ENCODE measurements around the gene RPL19. TPM values are rescaled to one million over a fixed set of nuclear protein-coding genes. Genes with fewer than 3 reads are reported as not detected.

Gene RPL19
- total RNA-seq: 1,000 to 10,000 TPM; 3,527 to 3,670 TPM
- polyA plus RNA-seq (2013, experiment 1 of 2): 5,836 TPM
- polyA plus RNA-seq (2013, experiment 2 of 2): 4,966 TPM
- total RNA-seq: 1,312 to 3,633 (median 1,786) reads per million in 172 experiments

DNA sequence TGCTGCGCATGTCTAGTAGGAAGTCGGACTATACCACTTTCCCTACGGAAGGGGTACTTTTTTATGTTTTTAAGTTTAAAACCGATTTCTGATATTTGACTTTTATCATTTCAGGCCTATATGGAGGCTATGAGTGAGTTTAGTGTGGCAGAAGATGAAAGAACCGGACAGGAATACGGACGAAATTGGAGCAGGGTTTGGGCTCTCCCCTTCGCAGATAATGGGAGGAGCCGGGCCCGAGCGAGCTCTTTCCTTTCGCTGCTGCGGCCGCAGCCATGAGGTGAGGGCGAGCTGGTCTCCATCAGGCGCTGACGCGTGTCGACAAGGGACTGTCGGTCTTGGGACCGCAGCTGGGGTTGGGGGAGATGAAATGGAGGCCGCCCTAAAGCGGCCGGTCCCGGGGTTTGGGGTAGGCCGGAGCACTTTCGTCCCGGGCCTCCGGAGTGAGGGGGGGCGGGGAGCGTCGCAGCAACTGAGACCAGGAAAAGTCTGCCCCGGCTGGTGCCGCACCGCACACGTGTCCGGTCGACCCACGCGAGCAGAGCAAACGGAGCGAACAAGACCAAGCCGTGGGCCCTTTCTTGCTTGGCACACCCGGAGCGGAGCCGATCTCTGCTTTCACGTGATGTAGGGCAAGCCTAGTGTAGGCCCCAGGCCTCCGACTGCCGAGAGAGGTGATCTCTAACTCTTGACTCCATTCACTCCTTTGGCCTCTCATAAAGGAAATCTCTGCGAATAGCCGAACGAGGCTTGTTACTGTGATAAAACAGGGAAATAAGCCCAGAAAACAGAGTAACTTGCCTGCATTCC lies at the start of gene RPL19:
Gene RPL19, plus strand, starts transcription at position 214 of the 810 bp plus-strand sequence. Its CDS starts 62 bp downstream, at position 276.
- Mint-ChIP-seq H3K4me3 (peak within 1 kb of the TSS; percentile 90), H3K36me3 (ENCODE audit: low read depth) (peaks cover 59% of the 10 kb centered on the region), H3K9me3 (no peaks in the 10 kb centered on the region), H3K4me1 (ENCODE audit: low read depth) (peaks cover 65% of the 10 kb centered on the region), H3K27me3 (no peaks in the 10 kb centered on the region), H3K27ac (peak within 1 kb of the TSS; percentile 94)
- DNase-seq (peak in 12 of 14 experiments; percentile 67 to 91 (median 76)), ATAC-seq (ENCODE audit: poor library complexity) (peak; percentile 74)
- H3K27ac ChIP-seq (ENCODE audit: low read depth in 1 of 2, low read length in 2 of 2): peak within 1 kb of the TSS; percentile 96 to 99
- ChIA-PET CTCF (interaction anchor here (1.4 to 2.8 kb wide), 5 partner anchors 25 to 39 kb away, joined by 6 to 12 read pairs (median 8); no protein-coding TSS in a partner anchor), POLR2A (interaction anchor here (0.6 to 3.0 kb wide), 41 partner anchors 9 to 726 kb away, joined by 3 to 47 read pairs (median 4); partner anchors contain the start of genes ARL5C, CDK12, CWC25 and FBXL20)
- intact Hi-C loops (cut with DNase I, micrococcal nuclease): loop anchor here in 1 of 2 experiments (5.0 kb wide), 1 partner anchor 262 kb away; the partner anchor contains the start of gene CDK12
- H3K36me3 ChIP-seq (ENCODE audit: insufficient read depth, low read length): peaks cover 43% of the 10 kb centered on the region
- no peak for TF ChIP-seq CTCF (IDR thresholded peaks at IDR 0.05)
- no peaks in the 10 kb centered on the region for H3K27me3 ChIP-seq (ENCODE audit: control insufficient read depth in 1 of 2, insufficient read depth in 2 of 2, low read length in 2 of 2)
- H3K4me1 ChIP-seq (ENCODE audit: insufficient read depth, low read length): peaks cover 72% of the 10 kb centered on the region
- H3K9me3 ChIP-seq (ENCODE audit: control insufficient read depth in 1 of 2, insufficient read depth in 1 of 2, low read length in 2 of 2): no peaks in the 10 kb centered on the region
- H3K4me3 ChIP-seq (ENCODE audit: low read length): peak within 1 kb of the TSS; percentile 90

GRCh38 chr17:39150795-39151149 lies 49.3 kb upstream of the RPL19 start:
- H3K9me3 ChIP-seq (ENCODE audit: control insufficient read depth in 1 of 2, insufficient read depth in 1 of 2, low read length in 2 of 2): no peaks in the 10 kb centered on the region
- Mint-ChIP-seq H3K4me3 (peak overlapping the region; percentile 86), H3K9me3 (no peaks in the 10 kb centered on the region), H3K36me3 (ENCODE audit: low read depth) (peaks cover 27% of the 10 kb centered on the region), H3K4me1 (ENCODE audit: low read depth) (peaks cover 55% of the 10 kb centered on the region), H3K27me3 (peaks cover 19% of the 10 kb centered on the region), H3K27ac (peak overlapping the region; percentile 74)
- DNase-seq: no peak
- peak overlapping the region; percentile 46 for H3K4me3 ChIP-seq (ENCODE audit: low read length)
- peaks cover 55% of the 10 kb centered on the region for H3K4me1 ChIP-seq (ENCODE audit: insufficient read depth, low read length)
- no peak for ATAC-seq (ENCODE audit: poor library complexity)
- H3K36me3 ChIP-seq (ENCODE audit: insufficient read depth, low read length): no peaks in the 10 kb centered on the region
- H3K27ac ChIP-seq (ENCODE audit: low read depth in 1 of 2, low read length in 2 of 2): no peak overlapping the region
- POLR2A ChIA-PET: interaction anchor here (1.0 to 6.2 kb wide), 9 partner anchors 8 to 281 kb away, joined by 3 to 71 read pairs (median 7); partner anchors contain the start of genes LASP1 and RPL19
- peaks cover 0 to 5% of the 10 kb centered on the region in 2 experiments for H3K27me3 ChIP-seq (ENCODE audit: control insufficient read depth in 1 of 2, insufficient read depth in 2 of 2, low read length in 2 of 2)
- CTCF ChIA-PET: interaction anchor here (1.0 to 4.4 kb wide), 3 partner anchors 24 to 279 kb away, joined by 3 to 80 read pairs (median 3); no protein-coding TSS in a partner anchor
- intact Hi-C loops (cut with DNase I, micrococcal nuclease): loop anchor here (2.0 to 10.0 kb wide), 4 partner anchors 54 to 473 kb away; partner anchors contain the start of genes PSMB3 (in 1 of the 2) and RPL23 (in 1 of the 2)
- no peak for TF ChIP-seq CTCF (IDR thresholded peaks at IDR 0.05)

All from CD4-positive, alpha-beta T cell (primary cell).